MM.1S (cell line): ENCODE measurements around the gene YTHDF1.
"Not testable (repeated sequence)": the region's sequence is repeated elsewhere in the genome, so short reads cannot be mapped to it uniquely, and the experiment has no call there.

ENCODE experiments used
- DNase-seq: peaks from one replicate; pipeline ENCODE4 v3.0.0-alpha.2; 2015
- H2AFZ ChIP-seq: fragments of 300-600 bp; sonication (generic); 2 replicates; pipeline ENCODE4 v1.6.0; 2016; ENCODE audit warnings: antibody characterized with exemption, low read length
- H3F3A ChIP-seq: fragments of 300-600 bp; sonication (generic); 2 replicates; pipeline ENCODE4 v1.6.1; 2016; ENCODE audit warnings: mild to moderate bottlenecking, antibody characterized with exemption, low read length, moderate library complexity, mixed read lengths; ENCODE audit not compliant: insufficient read depth
- H3K27ac ChIP-seq: fragments of 300-600 bp; sonication (generic); 2 replicates; pipeline ENCODE4 v1.5.1; 2016; ENCODE audit warnings: mild to moderate bottlenecking, low read length
- H3K27me3 ChIP-seq: fragments of 300-600 bp; sonication (generic); replicated peaks from 2 replicates; pipeline ENCODE4 v1.6.0; 2016; ENCODE audit warnings: low read length; ENCODE audit not compliant: insufficient read depth
- H3K36me3 ChIP-seq: fragments of 300-600 bp; sonication (generic); replicated peaks from 2 replicates; pipeline ENCODE4 v1.6.1; 2016; ENCODE audit warnings: mild to moderate bottlenecking, low read length, mixed read lengths; ENCODE audit not compliant: insufficient read depth
- H3K4me1 ChIP-seq: fragments of 300-600 bp; sonication (generic); 2 replicates; pipeline ENCODE4 v1.6.1; 2016; ENCODE audit warnings: low read length, mixed read lengths
- H3K4me2 ChIP-seq: fragments of 300-600 bp; sonication (generic); 2 replicates; pipeline ENCODE4 v1.6.0; 2016; ENCODE audit warnings: low read depth, low read length
- H3K4me3 ChIP-seq: fragments of 300-600 bp; sonication (generic); 2 replicates; pipeline ENCODE4 v1.5.1; 2016; ENCODE audit warnings: low read length, mixed read lengths
- H3K79me2 ChIP-seq: fragments of 300-600 bp; sonication (generic); 2 replicates; pipeline ENCODE4 v1.6.1; 2016; ENCODE audit warnings: mixed run types, low read length, mixed read lengths
- H3K9ac ChIP-seq: fragments of 300-600 bp; sonication (generic); 2 replicates; pipeline ENCODE4 v1.6.1; 2016; ENCODE audit warnings: low read length, mixed read lengths
- H3K9me2 ChIP-seq: fragments of 300-600 bp; sonication (generic); replicated peaks from 2 replicates; pipeline ENCODE4 v1.6.1; 2016; ENCODE audit warnings: mild to moderate bottlenecking, low read length, mixed read lengths; ENCODE audit not compliant: insufficient read depth
- H3K9me3 ChIP-seq: fragments of 300-600 bp; sonication (generic); replicated peaks from 2 replicates; pipeline ENCODE4 v1.6.1; 2016; ENCODE audit warnings: mild to moderate bottlenecking, low read length, mixed read lengths; ENCODE audit not compliant: insufficient read depth
- H4K20me1 ChIP-seq: fragments of 300-600 bp; sonication (generic); 2 replicates; pipeline ENCODE4 v1.6.1; 2016; ENCODE audit warnings: mild to moderate bottlenecking, low read length, moderate library complexity, mixed read lengths; ENCODE audit not compliant: insufficient read depth
- EZH2 ChIP-seq: fragments of 300-600 bp; sonication (generic); optimal IDR thresholded peaks from 2 replicates; pipeline ENCODE3; 2017; ENCODE audit warnings: low read depth, mild to moderate bottlenecking, antibody characterized with exemption, low read length, mixed read lengths
- EZH2phosphoT487 ChIP-seq: fragments of 300-600 bp; sonication (generic); IDR thresholded peaks from 2 replicates; pipeline ENCODE4 v1.6.1; 2018; ENCODE audit warnings: antibody characterized with exemption, low read length
- TF ChIP-seq, protein P1 (sequence below): fragments of 300-600 bp; sonication (generic); IDR thresholded peaks from 2 replicates; pipeline ENCODE4 v1.5.1; 2016; ENCODE audit warnings: antibody characterized with exemption, low read length, mixed read lengths

YTHDF1 gene

GRCh38 chr20:63223121-63223825, 7.3 kb upstream of the YTHDF1 start:
- H3K27me3 ChIP-seq = peaks cover 87% of the 10 kb centered on the region
- TF ChIP-seq EZH2 = no peak
- TF ChIP-seq, protein P1, sequence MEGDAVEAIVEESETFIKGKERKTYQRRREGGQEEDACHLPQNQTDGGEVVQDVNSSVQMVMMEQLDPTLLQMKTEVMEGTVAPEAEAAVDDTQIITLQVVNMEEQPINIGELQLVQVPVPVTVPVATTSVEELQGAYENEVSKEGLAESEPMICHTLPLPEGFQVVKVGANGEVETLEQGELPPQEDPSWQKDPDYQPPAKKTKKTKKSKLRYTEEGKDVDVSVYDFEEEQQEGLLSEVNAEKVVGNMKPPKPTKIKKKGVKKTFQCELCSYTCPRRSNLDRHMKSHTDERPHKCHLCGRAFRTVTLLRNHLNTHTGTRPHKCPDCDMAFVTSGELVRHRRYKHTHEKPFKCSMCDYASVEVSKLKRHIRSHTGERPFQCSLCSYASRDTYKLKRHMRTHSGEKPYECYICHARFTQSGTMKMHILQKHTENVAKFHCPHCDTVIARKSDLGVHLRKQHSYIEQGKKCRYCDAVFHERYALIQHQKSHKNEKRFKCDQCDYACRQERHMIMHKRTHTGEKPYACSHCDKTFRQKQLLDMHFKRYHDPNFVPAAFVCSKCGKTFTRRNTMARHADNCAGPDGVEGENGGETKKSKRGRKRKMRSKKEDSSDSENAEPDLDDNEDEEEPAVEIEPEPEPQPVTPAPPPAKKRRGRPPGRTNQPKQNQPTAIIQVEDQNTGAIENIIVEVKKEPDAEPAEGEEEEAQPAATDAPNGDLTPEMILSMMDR = peak; percentile 78
- H3K9ac ChIP-seq = no peak overlapping the region
- no peak overlapping the region for H2AFZ ChIP-seq
- no peak overlapping the region for H3K27ac ChIP-seq
- H3F3A ChIP-seq = no peaks in the 10 kb centered on the region
- no peak overlapping the region for H3K4me3 ChIP-seq
- peak; percentile 45 for DNase-seq
- H3K79me2 ChIP-seq = no peaks in the 10 kb centered on the region
- no peaks in the 10 kb centered on the region for H4K20me1 ChIP-seq
- no peaks in the 10 kb centered on the region for H3K9me2 ChIP-seq
- H3K4me1 ChIP-seq = no peaks in the 10 kb centered on the region
- H3K36me3 ChIP-seq = no peaks in the 10 kb centered on the region
- no peak overlapping the region for H3K4me2 ChIP-seq
- no peaks in the 10 kb centered on the region for H3K9me3 ChIP-seq

- Histone ChIP-seq H3K9ac (no peak overlapping the region), H3K27me3 (peaks cover 81% of the 10 kb centered on the region), H3K27ac (no peak overlapping the region), H3K36me3 (no peaks in the 10 kb centered on the region), H2AFZ (no peak overlapping the region), H3K4me1 (no peaks in the 10 kb centered on the region), H4K20me1 (no peaks in the 10 kb centered on the region), H3K4me3 (no peak overlapping the region), H3K79me2 (no peaks in the 10 kb centered on the region), H3K9me2 (no peaks in the 10 kb centered on the region), H3K9me3 (no peaks in the 10 kb centered on the region), H3K4me2 (no peak overlapping the region), H3F3A (no peaks in the 10 kb centered on the region)
- DNase-seq = no peak
- TF ChIP-seq, protein P1 = no peak
- TF ChIP-seq EZH2 = no peak
- no peak for TF ChIP-seq EZH2phosphoT487
Measured at GRCh38 chr20:63222541-63222940, 6.6 kb upstream of the YTHDF1 start.

- H3K4me1 ChIP-seq, H4K20me1 ChIP-seq, H3K36me3 ChIP-seq, DNase-seq, H3K4me3 ChIP-seq, H3K4me2 ChIP-seq, H2AFZ ChIP-seq, H3K79me2 ChIP-seq, H3F3A ChIP-seq, H3K9me3 ChIP-seq, H3K9ac ChIP-seq, H3K27ac ChIP-seq, H3K9me2 ChIP-seq: not testable (repeated sequence)
- H3K27me3 ChIP-seq = peaks cover 71% of the 10 kb centered on the region
Measured at GRCh38 chr20:63221400-63222053, 5.6 kb upstream of the YTHDF1 start.
